A673 (cell line): ENCODE results near the gene UNC5A. TPM values are rescaled to one million over a fixed set of nuclear protein-coding genes. Genes with fewer than 3 reads are reported as not detected.

Source experiments
- BruUV-seq: library from RNA; stranded (reverse); fragments of 400-500 nt; replicated peaks from 2 replicates; lab custom pipeline; 2021; lab: Mats Ljungman, UMichigan
- CTCF ChIA-PET: fragments of 300-600 bp; sonication (Branson Sonifier 250); formaldehyde crosslinking; loops from one replicate; lab custom pipeline; 2022; ENCODE audit warnings: antibody characterized with exemption; lab: Charles Lee
- POLR2A ChIA-PET: fragments of 300-600 bp; sonication (Branson Sonifier 250); formaldehyde crosslinking; loops from one replicate; lab custom pipeline; 2022; ENCODE audit warnings: antibody characterized with exemption; ENCODE audit not compliant: low non-redundant PET; lab: Charles Lee
- DNase-seq: peaks from one replicate; pipeline ENCODE4 v3.0.0-alpha.2; 2015; ENCODE audit warnings: low spot score
- H3K27ac ChIP-seq: fragments of 200-600 bp; sonication (generic); 2 replicates; pipeline ENCODE4 v1.5.1; 2016; ENCODE audit warnings: mixed run types, low read depth, mild to moderate bottlenecking, mixed read lengths, antibody characterized with exemption, low read length; ENCODE audit not compliant: poor library complexity, severe bottlenecking
- H3K27me3 ChIP-seq: fragments of 200-600 bp; sonication (generic); replicated peaks from 2 replicates; pipeline ENCODE4 v1.6.1; 2017; ENCODE audit warnings: mixed run types, low read depth, mild to moderate bottlenecking, mixed read lengths, antibody characterized with exemption, low read length; ENCODE audit not compliant: insufficient read depth, poor library complexity
- H3K36me3 ChIP-seq: fragments of 200-600 bp; sonication (generic); 2 replicates; pipeline ENCODE4 v1.6.1; 2016; ENCODE audit warnings: mixed run types, mild to moderate bottlenecking, mixed read lengths, antibody characterized with exemption, low read length; ENCODE audit not compliant: insufficient read depth, poor library complexity, severe bottlenecking
- H3K4me1 ChIP-seq: fragments of 200-600 bp; sonication (generic); 2 replicates; pipeline ENCODE4 v1.6.1; 2017; ENCODE audit warnings: mixed run types, mild to moderate bottlenecking, mixed read lengths, antibody characterized with exemption, low read length; ENCODE audit not compliant: insufficient read depth, poor library complexity, severe bottlenecking
- H3K4me3 ChIP-seq: fragments of 200-600 bp; sonication (generic); 2 replicates; pipeline ENCODE4 v1.5.1; 2016; ENCODE audit warnings: low read depth, mixed run types, mild to moderate bottlenecking, mixed read lengths, low read length; ENCODE audit not compliant: poor library complexity, severe bottlenecking
- H3K9me3 ChIP-seq: fragments of 200-600 bp; sonication (generic); 2 replicates; pipeline ENCODE4 v1.6.1; 2016; ENCODE audit warnings: mixed run types, low read depth, mild to moderate bottlenecking, mixed read lengths, antibody characterized with exemption, low read length; ENCODE audit not compliant: poor library complexity, severe bottlenecking
- EZH2 ChIP-seq: fragments of 200-600 bp; sonication (generic); IDR thresholded peaks from 2 replicates; pipeline ENCODE4 v1.6.1; 2017; ENCODE audit warnings: borderline replicate concordance, low read depth, mild to moderate bottlenecking, mixed read lengths, antibody characterized with exemption, low read length; ENCODE audit not compliant: poor library complexity, severe bottlenecking
- intact Hi-C: fragments of 100-400 bp; cut with micrococcal nuclease; formaldehyde crosslinking; loops from one replicate; pipeline ENCODE4 v1.10.0; 2022; ENCODE audit not compliant: unreplicated experiment
- total RNA-seq: library from RNA; stranded (reverse); gene quantifications from 2 replicates; pipeline ENCODE4 v1.2.3, GENCODE V29; 2021
- TF ChIP-seq, protein P1 (sequence below): fragments of 300-800, 200-600 bp; sonication (generic); conservative IDR thresholded peaks from 2 replicates; pipeline ENCODE4 v1.5.1; 2017; ENCODE audit warnings: low read depth, mild to moderate bottlenecking, antibody characterized with exemption, low read length, moderate library complexity, mixed read lengths

UNC5A gene
- total RNA-seq, 1 experiment from 2014 or later, result 7.5 TPM

DNA sequence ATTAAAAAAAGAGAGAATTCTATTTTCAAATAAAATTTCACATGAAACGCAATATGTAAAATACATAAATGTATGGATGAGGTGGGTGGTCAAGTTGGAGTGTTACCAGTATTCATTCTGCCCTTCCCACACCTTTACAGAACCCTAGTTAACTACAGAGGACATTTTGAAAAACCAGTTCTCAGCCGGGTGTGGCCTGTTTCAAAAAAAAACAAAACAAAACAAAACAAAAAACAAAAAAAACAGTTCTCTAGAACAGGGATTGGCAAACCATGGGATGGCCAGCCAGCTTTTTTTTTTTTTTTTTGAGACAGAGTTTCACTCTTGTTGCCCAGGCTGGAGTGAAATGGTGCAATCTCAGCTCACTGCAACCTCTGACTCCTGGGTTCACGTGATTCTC is 117.2 kb downstream of the UNC5A start:
- BruUV-seq, result no TSS peak
- Histone ChIP-seq H3K9me3 (no peaks in the 10 kb centered on the region), H3K4me3 (no peak overlapping the region), H3K36me3 (peaks cover 10% of the 10 kb centered on the region), H3K27me3 (no peaks in the 10 kb centered on the region), H3K4me1 (no peaks in the 10 kb centered on the region), H3K27ac (no peak overlapping the region)
- intact Hi-C loops, result no loop called here
- no peak for TF ChIP-seq EZH2
- ChIA-PET CTCF (no interaction called here), POLR2A (no interaction called here)
- no peak for DNase-seq

DNA sequence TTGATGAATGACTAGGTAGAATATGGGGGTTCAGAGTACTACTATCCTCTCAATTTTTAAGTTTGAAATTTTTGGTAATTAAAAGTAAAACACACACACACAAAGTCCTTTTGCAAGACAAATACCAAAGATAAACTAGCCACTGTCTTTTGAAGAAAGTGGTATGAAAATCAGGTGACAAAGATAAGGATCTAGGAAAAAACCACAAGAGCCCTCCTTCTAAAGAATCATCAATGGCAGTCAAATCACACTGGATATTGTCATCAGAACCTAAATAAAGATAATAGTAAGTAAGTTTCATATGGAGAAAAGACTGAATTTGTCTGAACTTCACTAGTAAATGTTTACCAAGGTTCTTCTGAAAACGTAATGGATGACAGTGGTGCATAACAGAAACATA is 119.3 kb downstream of the UNC5A start:
- POLR2A ChIA-PET, result no interaction called here
- intact Hi-C loops, result no loop called here
- no peaks in the 10 kb centered on the region for H3K27me3 ChIP-seq
- H3K4me1 ChIP-seq, result no peaks in the 10 kb centered on the region
- H3K4me3 ChIP-seq, result no peak overlapping the region
- no peaks in the 10 kb centered on the region for H3K9me3 ChIP-seq
- no peak overlapping the region for H3K27ac ChIP-seq
- CTCF ChIA-PET, result no interaction called here
- no peak for TF ChIP-seq EZH2
- TF ChIP-seq, protein P1, sequence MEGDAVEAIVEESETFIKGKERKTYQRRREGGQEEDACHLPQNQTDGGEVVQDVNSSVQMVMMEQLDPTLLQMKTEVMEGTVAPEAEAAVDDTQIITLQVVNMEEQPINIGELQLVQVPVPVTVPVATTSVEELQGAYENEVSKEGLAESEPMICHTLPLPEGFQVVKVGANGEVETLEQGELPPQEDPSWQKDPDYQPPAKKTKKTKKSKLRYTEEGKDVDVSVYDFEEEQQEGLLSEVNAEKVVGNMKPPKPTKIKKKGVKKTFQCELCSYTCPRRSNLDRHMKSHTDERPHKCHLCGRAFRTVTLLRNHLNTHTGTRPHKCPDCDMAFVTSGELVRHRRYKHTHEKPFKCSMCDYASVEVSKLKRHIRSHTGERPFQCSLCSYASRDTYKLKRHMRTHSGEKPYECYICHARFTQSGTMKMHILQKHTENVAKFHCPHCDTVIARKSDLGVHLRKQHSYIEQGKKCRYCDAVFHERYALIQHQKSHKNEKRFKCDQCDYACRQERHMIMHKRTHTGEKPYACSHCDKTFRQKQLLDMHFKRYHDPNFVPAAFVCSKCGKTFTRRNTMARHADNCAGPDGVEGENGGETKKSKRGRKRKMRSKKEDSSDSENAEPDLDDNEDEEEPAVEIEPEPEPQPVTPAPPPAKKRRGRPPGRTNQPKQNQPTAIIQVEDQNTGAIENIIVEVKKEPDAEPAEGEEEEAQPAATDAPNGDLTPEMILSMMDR, result no peak
- peaks cover 16% of the 10 kb centered on the region for H3K36me3 ChIP-seq
- no TSS peak for BruUV-seq
- no peak for DNase-seq

Other genes with a start within 250 kb of the UNC5A start
- gene GPRIN1, start 200.4 kb upstream of the UNC5A start, total RNA-seq, result 16.7 and 18.9 TPM in 2 replicates
- not detected in 2 replicates for gene SNCB, start 180.0 kb upstream of the UNC5A start, total RNA-seq
- gene EIF4E1B, start 179.9 kb upstream of the UNC5A start, total RNA-seq, result not detected in 2 replicates
- gene TSPAN17, start 163.1 kb upstream of the UNC5A start, total RNA-seq, result 23.3 and 27.8 TPM in 2 replicates
- gene HK3, start 88.8 kb downstream of the UNC5A start, total RNA-seq, result 0.15 and 0.84 TPM in 2 replicates
- gene UIMC1, start 196.2 kb downstream of the UNC5A start, total RNA-seq, result 46.8 and 54.0 TPM in 2 replicates
- gene ZNF346, start 212.1 kb downstream of the UNC5A start, total RNA-seq, result 27.3 and 29.3 TPM in 2 replicates